Measurements from ENCODE around the gene TMEM30A. TPM values are rescaled to one million over a fixed set of nuclear protein-coding genes. Genes with fewer than 3 reads are reported as not detected.

The TMEM30A gene
- total RNA-seq, 2 experiments from 2014 or later: 39.7 to 39.9 TPM

DNA sequence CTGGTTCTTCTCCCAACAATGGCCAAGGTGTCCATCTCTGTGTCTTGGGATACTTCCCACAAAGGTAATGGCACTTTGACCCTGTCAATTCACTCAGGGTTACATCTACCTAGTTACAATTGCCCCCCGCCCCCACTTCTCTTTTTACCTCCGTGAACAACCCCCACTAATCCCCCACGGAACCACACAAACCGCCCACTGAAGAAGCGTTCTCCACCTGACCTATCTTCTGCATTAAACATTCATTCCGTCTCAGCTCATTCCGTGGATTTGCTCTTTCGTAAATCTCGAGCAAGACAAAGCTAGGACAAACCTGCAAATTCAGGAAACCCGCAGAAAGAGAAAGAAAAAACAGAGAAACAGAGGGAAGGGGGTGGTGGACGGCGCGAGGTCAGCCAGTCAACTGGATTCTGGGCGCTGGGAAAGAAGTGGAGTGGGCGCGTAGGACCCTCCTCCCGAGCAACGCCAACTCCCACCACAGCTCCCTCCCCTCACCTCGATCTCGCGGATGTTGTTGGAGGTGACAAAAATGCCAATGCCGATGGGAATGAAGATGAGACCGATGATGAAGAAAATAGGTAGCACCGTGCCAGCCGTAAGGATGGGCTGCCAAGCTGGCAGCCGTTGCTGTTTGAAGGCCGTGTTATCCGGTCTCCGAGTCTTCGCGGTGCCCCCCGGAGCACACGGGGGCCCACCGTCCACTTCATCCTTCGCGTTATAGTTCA lies 523 bp downstream of the TMEM30A start:
- TF ChIP-seq CTCF (IDR thresholded peaks at IDR 0.05): no peak
- Mint-ChIP-seq H3K4me1 (ENCODE audit: low read depth) (peaks cover 49% of the 10 kb centered on the region), H3K36me3 (ENCODE audit: low read depth) (peaks cover 8% of the 10 kb centered on the region), H3K27ac (no peak overlapping the region), H3K27me3 (no peaks in the 10 kb centered on the region), H3K9me3 (no peaks in the 10 kb centered on the region), H3K4me3 (no peak overlapping the region)
- ATAC-seq (peak; percentile 19), DNase-seq (peak; percentile 38)
- ChIA-PET POLR2A (interaction anchor here (0.6 to 2.6 kb wide), 7 partner anchors 11 to 1832 kb away, joined by 3 to 22 read pairs (median 3); partner anchors contain the start of genes CGAS, COX7A2 and SENP6), CTCF (interaction anchor here (0.6 to 4.2 kb wide), 5 partner anchors 13 to 1607 kb away, joined by 3 to 41 read pairs (median 7); partner anchors contain the start of gene COX7A2)
- intact Hi-C loops (cut with micrococcal nuclease): loop anchor here (2.0 to 5.0 kb wide), 2 partner anchors 41 to 328 kb away; partner anchors contain the start of gene COX7A2

DNA sequence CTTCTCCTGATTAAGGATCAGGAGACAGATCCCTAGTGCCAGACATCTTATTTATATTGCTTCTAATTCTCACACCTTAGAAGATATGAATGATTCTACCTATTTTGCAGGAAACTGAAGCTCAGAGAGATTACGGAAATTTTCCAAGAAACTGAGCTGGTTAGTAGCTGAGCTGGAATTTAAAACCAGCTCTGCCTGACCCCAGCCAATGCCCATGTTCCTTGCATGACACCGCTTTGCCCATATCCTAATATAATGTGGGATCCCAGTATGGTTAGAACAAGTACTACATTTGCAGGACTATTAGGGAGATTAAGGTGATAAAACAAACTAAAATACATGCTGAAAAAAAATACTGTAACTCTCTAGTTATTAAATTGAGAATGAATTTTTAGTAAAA lies 1.9 kb downstream of the TMEM30A start:
- no peaks in the 10 kb centered on the region for H3K9me3 Mint-ChIP-seq

DNA sequence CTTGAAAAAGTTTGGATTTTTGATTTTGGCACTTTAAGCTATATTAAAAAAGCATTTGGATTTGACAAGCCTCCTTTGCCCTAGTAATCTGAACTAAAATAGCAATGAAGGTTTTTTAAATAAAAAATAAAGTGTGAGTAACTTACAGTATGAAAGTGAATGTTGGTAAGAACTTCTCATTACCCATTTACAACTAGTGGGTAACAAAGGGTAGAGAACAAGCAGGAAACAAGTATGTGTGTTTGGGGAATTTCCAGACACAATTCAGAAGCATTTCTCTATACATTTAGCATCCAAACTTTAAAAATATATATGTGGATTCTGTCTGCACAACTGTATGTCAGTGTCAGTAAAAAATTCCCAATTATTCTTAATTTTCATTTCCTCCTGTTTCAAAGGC lies 2.9 kb downstream of the TMEM30A start:
- H3K9me3 Mint-ChIP-seq: no peaks in the 10 kb centered on the region
- ChIA-PET POLR2A (interaction anchor here (0.7 to 1.3 kb wide), 2 partner anchors 38 to 1762 kb away, joined by 3 to 4 read pairs; no protein-coding TSS in a partner anchor), CTCF (interaction anchor here (1.2 to 4.2 kb wide), 2 partner anchors 14 kb away, joined by 5 to 41 read pairs; no protein-coding TSS in a partner anchor)
- H3K36me3 Mint-ChIP-seq (ENCODE audit: low read depth): peaks cover 13% of the 10 kb centered on the region
- DNase-seq (no peak), ATAC-seq (no peak)
- H3K27ac Mint-ChIP-seq: peak overlapping the region; percentile 85
- intact Hi-C loops (cut with micrococcal nuclease): loop anchor here (5.0 kb wide), 1 partner anchor 331 kb away; no protein-coding TSS in a partner anchor
- no peak for TF ChIP-seq CTCF (IDR thresholded peaks at IDR 0.05)
- H3K4me1 Mint-ChIP-seq (ENCODE audit: low read depth): peaks cover 47% of the 10 kb centered on the region
- no peaks in the 10 kb centered on the region for H3K27me3 Mint-ChIP-seq
- H3K4me3 Mint-ChIP-seq: peak overlapping the region; percentile 66

More for the DNA sequence above, 1.9 kb downstream of the TMEM30A start:
- peak overlapping the region; percentile 21 for H3K27ac Mint-ChIP-seq
- POLR2A ChIA-PET: no interaction called here
- DNase-seq (no peak), ATAC-seq (no peak)
- H3K36me3 Mint-ChIP-seq (ENCODE audit: low read depth): peaks cover 12% of the 10 kb centered on the region
- no peak for TF ChIP-seq CTCF (IDR thresholded peaks at IDR 0.05)
- intact Hi-C loops (cut with micrococcal nuclease): loop anchor here (5.0 kb wide), 1 partner anchor 330 kb away; no protein-coding TSS in a partner anchor
- peaks cover 53% of the 10 kb centered on the region for H3K4me1 Mint-ChIP-seq (ENCODE audit: low read depth)
- H3K27me3 Mint-ChIP-seq: no peaks in the 10 kb centered on the region
- CTCF ChIA-PET: interaction anchor here (1.2 to 4.2 kb wide), 3 partner anchors 15 to 73 kb away, joined by 4 to 41 read pairs (median 7); partner anchors contain the start of gene COX7A2
- H3K4me3 Mint-ChIP-seq: no peak overlapping the region

GRCh38 chr6:75280131-75280855 lies 4.3 kb downstream of the TMEM30A start:
- ATAC-seq (no peak), DNase-seq (no peak)
- intact Hi-C loops (cut with micrococcal nuclease): loop anchor here (5.0 kb wide), 1 partner anchor 332 kb away; no protein-coding TSS in a partner anchor
- Mint-ChIP-seq H3K9me3 (no peaks in the 10 kb centered on the region), H3K27me3 (no peaks in the 10 kb centered on the region), H3K4me1 (ENCODE audit: low read depth) (peaks cover 55% of the 10 kb centered on the region), H3K4me3 (no peak overlapping the region), H3K27ac (no peak overlapping the region), H3K36me3 (ENCODE audit: low read depth) (peaks cover 23% of the 10 kb centered on the region)
- ChIA-PET POLR2A (interaction anchor here (1.3 to 2.5 kb wide), 2 partner anchors 37 to 1760 kb away, joined by 4 to 9 read pairs; partner anchors contain the start of gene COX7A2), CTCF (interaction anchor here (0.7 to 2.1 kb wide), 4 partner anchors 8 to 37 kb away, joined by 3 to 15 read pairs (median 6); partner anchors contain the start of gene COX7A2)
- no peak for TF ChIP-seq CTCF (IDR thresholded peaks at IDR 0.05)

Measured in activated CD8-positive, alpha-beta T cell treated with anti-CD3 and anti-CD28 coated beads for 36 hours (primary cell).